H9 (cell line): Measurements from ENCODE around the gene KLHL34. TPM values are rescaled to one million over a fixed set of nuclear protein-coding genes. Genes with fewer than 3 reads are reported as not detected.

Experiments used
- DNase-seq: peaks from one replicate; pipeline ENCODE4 v3.0.0-alpha.2; 2017
- H2AFZ ChIP-seq: one replicate; pipeline ENCODE4 v1.6.1; 2013; ENCODE audit warnings: mild to moderate bottlenecking, low read length, control low read depth, moderate library complexity
- H2AK5ac ChIP-seq: 2 replicates; pipeline ENCODE4 v1.6.1; 2013; ENCODE audit warnings: low read length, control low read depth, mixed read lengths; ENCODE audit not compliant: insufficient read length
- H2BK120ac ChIP-seq: one replicate; pipeline ENCODE4 v1.6.1; 2013; ENCODE audit warnings: low read depth, mild to moderate bottlenecking, low read length, control low read depth, inconsistent platforms; ENCODE audit not compliant: poor library complexity, severe bottlenecking
- H2BK12ac ChIP-seq: 2 replicates; pipeline ENCODE4 v1.6.1; 2013; ENCODE audit warnings: low read length, control low read depth, mixed read lengths, low read depth; ENCODE audit not compliant: insufficient read length
- H2BK15ac ChIP-seq: 2 replicates; pipeline ENCODE4 v1.6.1; 2013; ENCODE audit warnings: low read depth, low read length, control low read depth
- H2BK20ac ChIP-seq: one replicate; pipeline ENCODE4 v1.6.1; 2013; ENCODE audit warnings: low read depth, mild to moderate bottlenecking, low read length, control low read depth, inconsistent platforms; ENCODE audit not compliant: poor library complexity, severe bottlenecking
- H2BK5ac ChIP-seq: 2 replicates; pipeline ENCODE4 v1.6.1; 2013; ENCODE audit warnings: low read length, control low read depth, mixed read lengths; ENCODE audit not compliant: insufficient read length
- H3K14ac ChIP-seq: 2 replicates; pipeline ENCODE4 v1.6.1; 2013; ENCODE audit warnings: low read length, control low read depth; ENCODE audit not compliant: insufficient read depth
- H3K18ac ChIP-seq: 2 replicates; pipeline ENCODE4 v1.6.1; 2013; ENCODE audit warnings: low read depth, mild to moderate bottlenecking, mixed read lengths, low read length, control low read depth; ENCODE audit not compliant: insufficient read length
- H3K23ac ChIP-seq: 2 replicates; pipeline ENCODE4 v1.6.1; 2013; ENCODE audit warnings: low read length, control low read depth, mixed read lengths, low read depth; ENCODE audit not compliant: insufficient read length
- H3K23me2 ChIP-seq: 2 replicates; pipeline ENCODE4 v1.6.1; 2013; ENCODE audit warnings: low read depth, mild to moderate bottlenecking, mixed read lengths, low read length, control low read depth; ENCODE audit not compliant: insufficient read length, poor library complexity, severe bottlenecking
- H3K27ac ChIP-seq: 2 replicates; pipeline ENCODE4 v1.5.1; 2013; ENCODE audit warnings: low read length, control low read depth, mixed read lengths, low read depth; ENCODE audit not compliant: insufficient read length
- H3K27me3 ChIP-seq: 2 replicates; pipeline ENCODE4 v1.6.1; 2013; ENCODE audit warnings: low read length, control low read depth, inconsistent platforms; ENCODE audit not compliant: insufficient read depth
- H3K4ac ChIP-seq: 2 replicates; pipeline ENCODE4 v1.6.1; 2013; ENCODE audit warnings: low read depth, mild to moderate bottlenecking, control low read depth, inconsistent platforms, low read length, moderate library complexity
- H3K4me1 ChIP-seq: 2 replicates; pipeline ENCODE4 v1.6.1; 2013; ENCODE audit warnings: low read length, control low read depth, inconsistent platforms; ENCODE audit not compliant: insufficient read depth
- H3K4me2 ChIP-seq: 2 replicates; pipeline ENCODE4 v1.6.1; 2013; ENCODE audit warnings: low read length, control low read depth, mixed read lengths; ENCODE audit not compliant: insufficient read length, insufficient read depth
- H3K56ac ChIP-seq: 2 replicates; pipeline ENCODE4 v1.6.1; 2013; ENCODE audit warnings: low read depth, mild to moderate bottlenecking, mixed read lengths, low read length, control low read depth; ENCODE audit not compliant: insufficient read length
- H3K79me1 ChIP-seq: 2 replicates; pipeline ENCODE4 v1.6.1; 2013; ENCODE audit warnings: low read depth, mild to moderate bottlenecking, moderate library complexity, low read length, control low read depth, inconsistent platforms; ENCODE audit not compliant: insufficient read depth, poor library complexity, severe bottlenecking
- H3K79me2 ChIP-seq: 2 replicates; pipeline ENCODE4 v1.6.1; 2013; ENCODE audit warnings: low read length, control low read depth, inconsistent platforms; ENCODE audit not compliant: insufficient read depth
- H3K9ac ChIP-seq: 2 replicates; pipeline ENCODE4 v1.6.1; 2013; ENCODE audit warnings: low read length, control low read depth, mixed read lengths; ENCODE audit not compliant: insufficient read length; ENCODE audit errors: extremely low read depth
- H3K9me3 ChIP-seq: one replicate; pipeline ENCODE4 v1.6.1; 2013; ENCODE audit warnings: low read depth, low read length, inconsistent platforms; ENCODE audit not compliant: control insufficient read depth
- H3T11ph ChIP-seq: one replicate; pipeline ENCODE4 v1.6.1; 2013; ENCODE audit warnings: mild to moderate bottlenecking, low read length, control low read depth, inconsistent platforms
- H4K20me1 ChIP-seq: one replicate; pipeline ENCODE4 v1.6.1; 2013; ENCODE audit not compliant: control insufficient read depth, insufficient read length, insufficient read depth
- H4K5ac ChIP-seq: 2 replicates; pipeline ENCODE4 v1.6.1; 2013; ENCODE audit warnings: low read depth, mild to moderate bottlenecking, mixed read lengths, low read length, control low read depth; ENCODE audit not compliant: insufficient read length
- H4K8ac ChIP-seq: replicated peaks from 2 replicates; pipeline ENCODE4 v1.6.1; 2013; ENCODE audit warnings: low read length, control low read depth, mixed read lengths, low read depth; ENCODE audit not compliant: insufficient read length
- H4K91ac ChIP-seq: 2 replicates; pipeline ENCODE4 v1.6.1; 2013; ENCODE audit warnings: low read depth, mild to moderate bottlenecking, moderate library complexity, mixed read lengths, low read length, control low read depth; ENCODE audit not compliant: insufficient read length
- H3K27ac Mint-ChIP-seq, 3 experiments: 2 replicates in 2 of 3; 3 replicates in 1 of 3; pipeline ENCODE4 v1.8.0; 2020 to 2021; ENCODE audit warnings: mixed read lengths in 3 of 3, mild to moderate bottlenecking in 1 of 3, moderate library complexity in 1 of 3
- H3K27me3 Mint-ChIP-seq: 2 replicates; pipeline ENCODE4 v1.8.0; 2021; ENCODE audit warnings: low read depth, mild to moderate bottlenecking, moderate library complexity, mixed read lengths
- H3K36me3 Mint-ChIP-seq, 3 experiments: 2 replicates in 2 of 3; 3 replicates in 1 of 3; pipeline ENCODE4 v1.8.0; 2020 to 2021; ENCODE audit warnings: low read depth in 3 of 3, mixed read lengths in 3 of 3; ENCODE audit not compliant: insufficient read depth in 1 of 3
- H3K4me1 Mint-ChIP-seq, 2 experiments: 2 replicates each; pipeline ENCODE4 v1.8.0; 2020; ENCODE audit warnings: mixed read lengths in 2 of 2
- H3K4me3 Mint-ChIP-seq, 2 experiments: 2 replicates in 1 of 2; 3 replicates in 1 of 2; pipeline ENCODE4 v1.8.0; 2020 to 2021; ENCODE audit warnings: mild to moderate bottlenecking in 2 of 2, mixed read lengths in 2 of 2, moderate library complexity in 1 of 2
- H3K9me3 Mint-ChIP-seq, 2 experiments: 2 replicates in 1 of 2; 3 replicates in 1 of 2; pipeline ENCODE4 v1.8.0; 2020; ENCODE audit warnings: mild to moderate bottlenecking in 2 of 2, mixed read lengths in 2 of 2, moderate library complexity in 1 of 2
- CTCF ChIP-seq: fragments of 200-600 bp; sonication (generic); conservative IDR thresholded peaks from 3 replicates; pipeline ENCODE4 v1.8.0; 2021; ENCODE audit warnings: antibody characterized with exemption, mild to moderate bottlenecking
- WGBS: extraction: QIAGEN DNeasy Blood & Tissue Kit; methylation state at CpG from one replicate; pipeline ENCODE4 v1.1.7; 2013; ENCODE audit warnings: missing lambda C conversion rate, low lambda C conversion rate, mixed read lengths; ENCODE audit not compliant: insufficient read length; ENCODE audit errors: extremely low coverage; 5-methylcytosine and 5-hydroxymethylcytosine counted together
- total RNA-seq: library from RNA; stranded (reverse); gene quantifications from 2 replicates; pipeline ENCODE4 v1.2.1, GENCODE V29; 2021

KLHL34 gene
- total RNA-seq, 1 experiment from 2014 or later: not detected

- H3K23me2 ChIP-seq: no peaks in the 10 kb centered on the region
- no peak overlapping the region for H3K4me2 ChIP-seq
- no peak overlapping the region for H3K4ac ChIP-seq
- no peaks in the 10 kb centered on the region for H3K79me2 ChIP-seq
- H2BK120ac ChIP-seq: no peak overlapping the region
- no peak overlapping the region for H3K18ac ChIP-seq
- peaks cover 8 to 15% of the 10 kb centered on the region in 2 experiments for H3K4me1 Mint-ChIP-seq
- no peak overlapping the region for H3K14ac ChIP-seq
- WGBS: no CpG with 5 or more reads among the region's 2 CpGs
- 0 out of 5 replicates have a peak, but pooled peaks cover 0 to 5% of the 10 kb centered on the region in 2 experiments for H3K9me3 Mint-ChIP-seq
- H2BK15ac ChIP-seq: no peak overlapping the region
- H2AFZ ChIP-seq: no peak overlapping the region
- no peak overlapping the region for H4K5ac ChIP-seq
- no peak overlapping the region for H2BK12ac ChIP-seq
- no peak overlapping the region for H3K56ac ChIP-seq
- no peak for DNase-seq
- no peaks in the 10 kb centered on the region for H4K20me1 ChIP-seq
- H3K4me3 Mint-ChIP-seq: no peak overlapping the region
- H4K91ac ChIP-seq: no peak overlapping the region
- no peak overlapping the region for H2BK5ac ChIP-seq
- H3T11ph ChIP-seq: no peak overlapping the region
- H3K79me1 ChIP-seq: no peaks in the 10 kb centered on the region
- H3K9ac ChIP-seq: no peak overlapping the region
- H2BK20ac ChIP-seq: no peak overlapping the region
- no peak overlapping the region for H3K27ac Mint-ChIP-seq
- H3K4me1 ChIP-seq: no peaks in the 10 kb centered on the region
- no peak overlapping the region for H2AK5ac ChIP-seq
- no peak for TF ChIP-seq CTCF
- no peaks in the 10 kb centered on the region for H3K27me3 Mint-ChIP-seq
- H4K8ac ChIP-seq: no peak overlapping the region
- no peak overlapping the region for H3K23ac ChIP-seq
- H3K27me3 ChIP-seq: no peaks in the 10 kb centered on the region
- H3K36me3 Mint-ChIP-seq: peaks cover 0 to 3% (median 0%) of the 10 kb centered on the region in 3 experiments; a peak in 4 of 7 replicates
- H3K27ac ChIP-seq: no peak overlapping the region
- H3K9me3 ChIP-seq: peaks cover 12% of the 10 kb centered on the region
These were observed 19.8 kb downstream of the KLHL34 start for GRCh38 chrX:21638311-21638710.
